GM23338 (cell line): ENCODE measurements around the gene CLUH. TPM values are rescaled to one million over a fixed set of nuclear protein-coding genes. Genes with fewer than 3 reads are reported as not detected.

Source experiments
- ATAC-seq: fragments of 200-7000 bp; cut with Tn5 transposase; 3 replicates; pipeline ENCODE4 v1.9.1; 2020
- DNase-seq: peaks from one replicate; pipeline ENCODE4 v3.0.0-alpha.2; 2015; ENCODE audit warnings: low spot score
- H2AFZ ChIP-seq: fragments of 200-600 bp; sonication (generic); 2 replicates; pipeline ENCODE4 v1.8.0; 2016; ENCODE audit warnings: antibody characterized with exemption, mild to moderate bottlenecking, moderate library complexity
- H3F3A ChIP-seq: fragments of 200-600 bp; sonication (generic); replicated peaks from 2 replicates; pipeline ENCODE4 v1.8.0; 2017; ENCODE audit warnings: antibody characterized with exemption, mixed run types, low read depth
- H3K27ac ChIP-seq: fragments of 200-600 bp; sonication (generic); 2 replicates; pipeline ENCODE4 v1.6.1; 2016; ENCODE audit warnings: low read depth
- H3K27me3 ChIP-seq: fragments of 200-600 bp; sonication (generic); 2 replicates; pipeline ENCODE4 v1.8.0; 2016; ENCODE audit warnings: mild to moderate bottlenecking, mixed run types, moderate library complexity; ENCODE audit not compliant: insufficient read depth
- H3K36me3 ChIP-seq: fragments of 200-600 bp; sonication (generic); 2 replicates; pipeline ENCODE4 v1.8.0; 2016; ENCODE audit warnings: mild to moderate bottlenecking; ENCODE audit not compliant: insufficient read depth
- H3K4me1 ChIP-seq: fragments of 200-600 bp; sonication (generic); 2 replicates; pipeline ENCODE4 v1.8.0; 2016; ENCODE audit warnings: mild to moderate bottlenecking, moderate library complexity; ENCODE audit not compliant: insufficient read depth
- H3K4me2 ChIP-seq: fragments of 200-600 bp; sonication (generic); 2 replicates; pipeline ENCODE4 v1.7.1; 2017; ENCODE audit warnings: mixed run types
- H3K4me3 ChIP-seq: fragments of 200-600 bp; sonication (generic); 2 replicates; pipeline ENCODE4 v1.6.1; 2016; ENCODE audit warnings: mixed run types
- H3K79me2 ChIP-seq: fragments of 200-600 bp; sonication (generic); replicated peaks from 2 replicates; pipeline ENCODE4 v1.8.0; 2017; ENCODE audit warnings: mild to moderate bottlenecking; ENCODE audit not compliant: insufficient read depth
- H3K9me2 ChIP-seq: fragments of 200-600 bp; sonication (generic); 2 replicates; pipeline ENCODE4 v1.8.0; 2017; ENCODE audit not compliant: insufficient read depth
- H4K20me1 ChIP-seq: fragments of 200-600 bp; sonication (generic); replicated peaks from 2 replicates; pipeline ENCODE4 v1.8.0; 2017; ENCODE audit warnings: mild to moderate bottlenecking; ENCODE audit not compliant: insufficient read depth
- H3K27ac Mint-ChIP-seq: 2 replicates; pipeline ENCODE4 v1.8.0; 2020; ENCODE audit warnings: inconsistent platforms, mild to moderate bottlenecking, moderate library complexity, mixed read lengths
- H3K27me3 Mint-ChIP-seq: 3 replicates; pipeline ENCODE4 v1.8.0; 2022; ENCODE audit warnings: low read depth, mild to moderate bottlenecking, moderate library complexity, mixed read lengths, inconsistent platforms; ENCODE audit not compliant: insufficient read depth, poor library complexity
- H3K36me3 Mint-ChIP-seq: 3 replicates; pipeline ENCODE4 v1.8.0; 2021; ENCODE audit warnings: low read depth, mild to moderate bottlenecking, inconsistent platforms, moderate library complexity, mixed read lengths
- H3K4me1 Mint-ChIP-seq: 3 replicates; pipeline ENCODE4 v1.8.0; 2020; ENCODE audit warnings: mild to moderate bottlenecking, inconsistent platforms, mixed read lengths
- H3K4me3 Mint-ChIP-seq: 3 replicates; pipeline ENCODE4 v1.8.0; 2021; ENCODE audit warnings: moderate library complexity, mild to moderate bottlenecking, inconsistent platforms, mixed read lengths
- H3K9me3 Mint-ChIP-seq: 3 replicates; pipeline ENCODE4 v1.8.0; 2020; ENCODE audit warnings: moderate library complexity, mild to moderate bottlenecking, inconsistent platforms, mixed read lengths
- ZNF331 ChIP-seq: fragments of 250-450 bp; sonication (Bioruptor Pico); IDR thresholded peaks from 2 replicates; pipeline ENCODE4 v1.5.0; 2020; ENCODE audit warnings: low read depth, mild to moderate bottlenecking, moderate library complexity
- ZNF462 ChIP-seq: fragments of 250-450 bp; sonication (Bioruptor Pico); IDR thresholded peaks from 2 replicates; pipeline ENCODE4 v1.5.0; 2020; ENCODE audit warnings: mild to moderate bottlenecking, moderate library complexity
- polyA plus RNA-seq: library from polyadenylated mRNA; unstranded; fragments of >200 nt; fragmentation: Nextera tagmentation; extraction: Ambion mirVana; gene quantifications from 2 replicates; pipeline ENCODE4 v1.2.1, GENCODE V29; 2016
- total RNA-seq: library from RNA; depleted of rRNA; stranded (reverse); fragments of >200 nt; shearing (Covaris generic); gene quantifications from 2 replicates; pipeline ENCODE4 v1.2.3, GENCODE V29; 2014
- TF ChIP-seq, protein P1 (sequence below), 2 experiments: fragments of 200-600 bp in 1 of 2; sonication (generic) in 1 of 2; conservative IDR thresholded peaks; 2 replicates each; pipeline versions ENCODE4 v1.5.1 to v1.6.1; 2016 to 2017; ENCODE audit warnings: antibody characterized with exemption in 2 of 2, low read depth in 2 of 2, mild to moderate bottlenecking in 2 of 2, moderate library complexity in 1 of 2

CLUH gene
- total and polyA plus RNA-seq, 2 experiments from 2014 or later = 23.5 to 90.0 TPM

DNA sequence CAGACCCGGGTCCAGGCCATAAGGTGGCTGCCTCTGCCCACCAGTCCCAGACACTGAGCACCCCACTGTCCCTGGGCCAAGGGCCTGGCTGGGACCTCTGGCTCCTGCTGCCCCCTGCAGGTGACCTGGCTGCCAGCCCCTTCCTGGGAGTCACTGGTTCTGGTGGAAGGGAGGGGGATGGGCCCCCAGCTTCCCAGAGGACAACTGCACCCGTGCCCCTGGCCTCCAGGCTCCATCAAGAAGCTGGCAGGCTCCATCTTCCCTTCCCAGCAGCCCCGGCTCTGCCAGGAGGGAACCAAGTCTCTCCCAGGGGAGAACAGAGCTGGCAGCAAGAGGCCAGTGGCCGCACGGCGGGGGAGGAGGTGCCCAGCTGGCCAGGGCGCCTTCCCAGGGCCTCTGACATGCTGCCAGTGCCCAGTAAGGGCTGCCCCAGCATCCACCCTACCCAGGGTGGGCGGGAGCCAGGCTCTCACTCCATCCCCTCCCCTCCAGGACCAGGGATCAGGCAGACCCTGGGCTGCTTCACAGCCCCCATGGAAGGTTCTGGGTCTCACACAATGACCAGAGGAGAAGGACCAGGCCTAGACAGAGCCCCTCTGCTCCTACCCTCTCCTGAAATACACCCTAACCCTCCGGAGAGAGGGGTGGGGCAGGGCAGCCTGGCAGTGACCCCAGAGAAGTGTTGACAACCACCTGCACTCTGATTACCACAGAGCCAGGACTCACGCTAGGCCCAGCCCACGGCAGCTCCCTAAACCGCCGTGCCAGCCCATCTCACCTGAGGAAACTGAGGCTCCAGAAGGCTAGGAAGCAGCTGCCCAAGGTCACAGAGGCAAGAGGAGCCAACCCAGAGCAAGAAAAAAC is 3.6 kb downstream of the CLUH start:
- H4K20me1 ChIP-seq = peaks cover 10% of the 10 kb centered on the region
- DNase-seq = peak; percentile 79
- H2AFZ ChIP-seq = no peak overlapping the region
- no peak overlapping the region for H3K4me3 ChIP-seq
- TF ChIP-seq ZNF462 (CRISPR knock-in tag) = no peak
- TF ChIP-seq, protein P1, sequence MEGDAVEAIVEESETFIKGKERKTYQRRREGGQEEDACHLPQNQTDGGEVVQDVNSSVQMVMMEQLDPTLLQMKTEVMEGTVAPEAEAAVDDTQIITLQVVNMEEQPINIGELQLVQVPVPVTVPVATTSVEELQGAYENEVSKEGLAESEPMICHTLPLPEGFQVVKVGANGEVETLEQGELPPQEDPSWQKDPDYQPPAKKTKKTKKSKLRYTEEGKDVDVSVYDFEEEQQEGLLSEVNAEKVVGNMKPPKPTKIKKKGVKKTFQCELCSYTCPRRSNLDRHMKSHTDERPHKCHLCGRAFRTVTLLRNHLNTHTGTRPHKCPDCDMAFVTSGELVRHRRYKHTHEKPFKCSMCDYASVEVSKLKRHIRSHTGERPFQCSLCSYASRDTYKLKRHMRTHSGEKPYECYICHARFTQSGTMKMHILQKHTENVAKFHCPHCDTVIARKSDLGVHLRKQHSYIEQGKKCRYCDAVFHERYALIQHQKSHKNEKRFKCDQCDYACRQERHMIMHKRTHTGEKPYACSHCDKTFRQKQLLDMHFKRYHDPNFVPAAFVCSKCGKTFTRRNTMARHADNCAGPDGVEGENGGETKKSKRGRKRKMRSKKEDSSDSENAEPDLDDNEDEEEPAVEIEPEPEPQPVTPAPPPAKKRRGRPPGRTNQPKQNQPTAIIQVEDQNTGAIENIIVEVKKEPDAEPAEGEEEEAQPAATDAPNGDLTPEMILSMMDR (conservative IDR thresholded peaks at IDR 0.05; ENCODE audit: low read depth in 2 of 2) = peak; percentile 62 to 83
- TF ChIP-seq ZNF331 (CRISPR knock-in tag) = no peak
- peaks cover 32% of the 10 kb centered on the region for H3K4me1 ChIP-seq
- no peak overlapping the region for H3K4me2 ChIP-seq
- no peak overlapping the region for H3K27ac ChIP-seq
- no peaks in the 10 kb centered on the region for H3K9me3 Mint-ChIP-seq
- peaks cover 19% of the 10 kb centered on the region; the same call in 1 of the 2 replicates for H3F3A ChIP-seq
- peaks cover 6% of the 10 kb centered on the region for H3K36me3 Mint-ChIP-seq
- peaks cover 58% of the 10 kb centered on the region for H3K79me2 ChIP-seq
- ATAC-seq = peak; percentile 37
- H3K27ac Mint-ChIP-seq = no peak overlapping the region
- no peaks in the 10 kb centered on the region for H3K9me2 ChIP-seq
- no peaks in the 10 kb centered on the region for H3K36me3 ChIP-seq
- H3K27me3 Mint-ChIP-seq = peaks cover 26% of the 10 kb centered on the region
- H3K4me1 Mint-ChIP-seq = peaks cover 50% of the 10 kb centered on the region
- peaks cover 22% of the 10 kb centered on the region; the same call in 1 of the 2 replicates for H3K27me3 ChIP-seq
- no peak overlapping the region for H3K4me3 Mint-ChIP-seq
